ENCODE results near the gene POLR1G. TPM values are rescaled to one million over a fixed set of nuclear protein-coding genes. Genes with fewer than 3 reads are reported as not detected.
A peak's percentile ranks its signal among the peaks of the same experiment; 100 is the strongest.

Gene POLR1G
- total RNA-seq, 4 donors from 2014 or later = 0.26 to 11.3 (median 3.5) TPM

- H3K4me3 ChIP-seq = no peak overlapping the region
- H3K27ac ChIP-seq = no peak overlapping the region
These were observed 15.6 kb downstream of the POLR1G start for GRCh38 chr19:45421947-45422498.

DNA sequence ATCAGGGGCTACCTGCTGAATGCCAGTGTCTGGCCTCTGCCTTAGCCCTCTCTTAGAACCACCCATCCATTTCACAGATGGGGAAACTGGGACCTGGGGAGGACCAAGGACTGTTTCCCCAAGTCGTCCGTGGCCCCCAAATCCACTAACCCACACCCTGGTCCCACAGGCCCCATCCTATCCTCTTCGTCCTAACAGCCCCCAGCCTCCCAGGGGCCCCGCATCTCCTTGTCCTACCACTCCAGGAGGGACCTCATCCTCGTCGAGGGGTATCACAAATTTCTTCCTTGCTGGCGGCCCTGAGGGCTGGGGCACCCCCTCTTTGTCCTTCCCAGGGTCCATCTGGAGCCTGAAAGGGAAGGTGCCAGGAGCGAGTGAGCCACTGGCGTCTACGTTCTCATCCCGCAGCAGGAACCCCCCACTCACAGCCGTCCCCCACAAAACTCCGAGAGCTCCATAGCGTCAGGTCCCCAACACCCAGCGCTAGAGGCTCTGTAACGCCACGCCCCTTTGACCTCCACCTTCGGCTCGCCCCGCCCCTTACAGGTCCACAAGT is 16.7 kb downstream of the POLR1G start:
- Histone ChIP-seq H3K4me3 (peak overlapping the region; percentile 50 to 57), H3K36me3 (no peaks in the 10 kb centered on the region), H3K4me1 (no peaks in the 10 kb centered on the region), H3K9me3 (no peaks in the 10 kb centered on the region), H3K27me3 (no peaks in the 10 kb centered on the region), H3K27ac (peak overlapping the region; percentile 87 to 89)
- TF ChIP-seq POLR2A (IDR thresholded peaks at IDR 0.05) (no peak), CTCF (IDR thresholded peaks at IDR 0.05) (no peak)
- peak in 1 of 2 donors; percentile 96 for DNase-seq
- intact Hi-C loops (cut with DNase I; ENCODE audit: low total_unique reads) = no loop called here

More at GRCh38 chr19:45421947-45422498, 15.6 kb downstream of the POLR1G start:
- TF ChIP-seq POLR2A (IDR thresholded peaks at IDR 0.05) = no peak
- TF ChIP-seq CTCF (IDR thresholded peaks at IDR 0.05) = no peak
- Histone ChIP-seq H3K4me1 (no peaks in the 10 kb centered on the region), H3K9me3 (no peaks in the 10 kb centered on the region), H3K36me3 (no peaks in the 10 kb centered on the region), H3K27me3 (no peaks in the 10 kb centered on the region)
- intact Hi-C loops (cut with DNase I; ENCODE audit: low total_unique reads) = no loop called here
- no peak for DNase-seq

- H3K27ac ChIP-seq = peak within 1 kb of the TSS; percentile 87 to 89
- H3K4me1 ChIP-seq = no peaks in the 10 kb centered on the region
- H3K4me3 ChIP-seq = peak within 1 kb of the TSS; percentile 50 to 57
- peak in 1 of 4 experiments; percentile 12 for TF ChIP-seq CTCF (IDR thresholded peaks at IDR 0.05)
- TF ChIP-seq POLR2A (IDR thresholded peaks at IDR 0.05) = peak in 1 of 2 donors; percentile 53
- no peaks in the 10 kb centered on the region for H3K27me3 ChIP-seq
- H3K36me3 ChIP-seq = no peaks in the 10 kb centered on the region
- peak in 1 of 2 donors; percentile 93 for DNase-seq
- H3K9me3 ChIP-seq = no peaks in the 10 kb centered on the region
- intact Hi-C loops (cut with DNase I; ENCODE audit: low total_unique reads) = no loop called here
These were observed 17.2 kb downstream of the POLR1G start, which contains the start of gene ERCC1 for GRCh38 chr19:45423589-45424190. Gene ERCC1 (minus strand): TSS chr19:45423917. CDS start chr19:45423374, 543 bp downstream.

- peak; percentile 59 to 75 for DNase-seq
These were observed 18.0 kb downstream of the POLR1G start for GRCh38 chr19:45424191-45425058.

More at GRCh38 chr19:45424191-45425058, 18.0 kb downstream of the POLR1G start:
- Histone ChIP-seq H3K4me3 (peak overlapping the region; percentile 50 to 57), H3K9me3 (no peaks in the 10 kb centered on the region), H3K36me3 (no peaks in the 10 kb centered on the region), H3K27me3 (no peaks in the 10 kb centered on the region), H3K4me1 (no peaks in the 10 kb centered on the region), H3K27ac (peak overlapping the region; percentile 87 to 89)
- TF ChIP-seq CTCF (IDR thresholded peaks at IDR 0.05) (no peak), POLR2A (IDR thresholded peaks at IDR 0.05) (no peak)
- intact Hi-C loops (cut with DNase I; ENCODE audit: low total_unique reads) = no loop called here

Measured in uterus (tissue), 4 donors.